Measurements from ENCODE around the gene CORO2B. TPM values are rescaled to one million over a fixed set of nuclear protein-coding genes. Genes with fewer than 3 reads are reported as not detected.

The CORO2B gene
- total RNA-seq, 2 donors from 2014 or later: 4.3 to 8.5 TPM

- ATAC-seq (ENCODE audit: insufficient number of reproducible peaks, low FRiP score, low read depth) (no peak), DNase-seq (ENCODE audit: low spot score) (no peak)
- Histone ChIP-seq H3K27me3 (replicated peaks; ENCODE audit: insufficient read depth) (no peaks in the 10 kb centered on the region), H3K27ac (no peak overlapping the region), H3K4me3 (no peak overlapping the region), H3K36me3 (no peaks in the 10 kb centered on the region), H3K9me3 (no peaks in the 10 kb centered on the region), H3K4me1 (ENCODE audit: control insufficient read depth in 1 of 2, low read depth in 2 of 2) (peaks cover 2 to 9% of the 10 kb centered on the region in 2 donors)
- no peak for TF ChIP-seq CTCF (IDR thresholded peaks at IDR 0.05)
These were observed 5.9 kb upstream of the CORO2B start for GRCh38 chr15:68572921-68573320.

- Histone ChIP-seq H3K27ac (no peak overlapping the region), H3K27me3 (replicated peaks; ENCODE audit: insufficient read depth) (no peaks in the 10 kb centered on the region)
These were observed 4.7 kb upstream of the CORO2B start for GRCh38 chr15:68574046-68574445.

GRCh38 chr15:68574629-68575028, 4.2 kb upstream of the CORO2B start:
- no peak for ATAC-seq (ENCODE audit: insufficient number of reproducible peaks, low FRiP score, low read depth)
- no peaks in the 10 kb centered on the region for H3K27me3 ChIP-seq (replicated peaks; ENCODE audit: insufficient read depth)
- no peaks in the 10 kb centered on the region for H3K9me3 ChIP-seq
- DNase-seq (ENCODE audit: low spot score): no peak
- no peak for TF ChIP-seq CTCF (IDR thresholded peaks at IDR 0.05)
- no peaks in the 10 kb centered on the region for H3K36me3 ChIP-seq
- no peak overlapping the region for H3K27ac ChIP-seq
- H3K4me1 ChIP-seq (ENCODE audit: control insufficient read depth in 1 of 2, low read depth in 2 of 2): peaks cover 4 to 16% of the 10 kb centered on the region in 2 donors
- H3K4me3 ChIP-seq: no peak overlapping the region

More at GRCh38 chr15:68574046-68574445, 4.7 kb upstream of the CORO2B start:
- DNase-seq (ENCODE audit: low spot score): no peak
- Histone ChIP-seq H3K36me3 (no peaks in the 10 kb centered on the region), H3K4me1 (ENCODE audit: control insufficient read depth in 1 of 2, low read depth in 2 of 2) (peaks cover 4 to 13% of the 10 kb centered on the region in 2 donors), H3K4me3 (no peak overlapping the region), H3K9me3 (no peaks in the 10 kb centered on the region)
- no peak for ATAC-seq (ENCODE audit: insufficient number of reproducible peaks, low FRiP score, low read depth)
- no peak for TF ChIP-seq CTCF (IDR thresholded peaks at IDR 0.05)

- H3K4me3 ChIP-seq: no peak overlapping the region
- no peaks in the 10 kb centered on the region for H3K9me3 ChIP-seq
- H3K4me1 ChIP-seq (ENCODE audit: control insufficient read depth in 1 of 2, low read depth in 2 of 2): peaks cover 4 to 20% of the 10 kb centered on the region in 2 donors
- TF ChIP-seq CTCF (IDR thresholded peaks at IDR 0.05): no peak
- no peak overlapping the region for H3K27ac ChIP-seq
- no peaks in the 10 kb centered on the region for H3K36me3 ChIP-seq
- no peak for DNase-seq (ENCODE audit: low spot score)
- ATAC-seq (ENCODE audit: insufficient number of reproducible peaks, low FRiP score, low read depth): no peak
- no peaks in the 10 kb centered on the region for H3K27me3 ChIP-seq (replicated peaks; ENCODE audit: insufficient read depth)
These were observed 2.4 kb upstream of the CORO2B start for GRCh38 chr15:68576235-68576892.

- Histone ChIP-seq H3K4me1 (ENCODE audit: control insufficient read depth in 1 of 2, low read depth in 2 of 2) (peaks cover 4 to 38% of the 10 kb centered on the region in 2 donors), H3K27ac (peak overlapping the region; percentile 63), H3K4me3 (peak overlapping the region; percentile 91), H3K9me3 (no peaks in the 10 kb centered on the region), H3K36me3 (no peaks in the 10 kb centered on the region), H3K27me3 (replicated peaks; ENCODE audit: insufficient read depth) (no peaks in the 10 kb centered on the region)
- DNase-seq (ENCODE audit: low spot score) (peak; percentile 38), ATAC-seq (ENCODE audit: insufficient number of reproducible peaks, low FRiP score, low read depth) (peak; percentile 37)
- TF ChIP-seq CTCF (IDR thresholded peaks at IDR 0.05): peak; percentile 49
These were observed 416 bp upstream of the CORO2B start for GRCh38 chr15:68578175-68578979.
